NB4 (cell line): ENCODE results near the gene NPR2.
A peak's percentile ranks its signal among the peaks of the same experiment; 100 is the strongest.

Experiments used
- DNase-seq: peaks from one replicate; pipeline ENCODE4 v3.0.0; 2010; ENCODE audit warnings: low read depth
- H3K4me3 ChIP-seq: one replicate; pipeline ENCODE4 v1.5.1; 2011; ENCODE audit warnings: mild to moderate bottlenecking, low read depth, low read length, moderate library complexity
- MYC ChIP-seq: IDR thresholded peaks from 2 replicates; pipeline ENCODE4 v1.6.1; 2011; ENCODE audit warnings: low read depth, low read length
- POLR2A ChIP-seq: IDR thresholded peaks from 2 replicates; pipeline ENCODE4 v1.6.1; 2011; ENCODE audit warnings: mild to moderate bottlenecking; ENCODE audit not compliant: insufficient read length; ENCODE audit errors: extremely low read depth
- TF ChIP-seq, protein P1 (sequence below): IDR thresholded peaks from 2 replicates; pipeline ENCODE4 v1.6.1; 2011; ENCODE audit warnings: low read depth, low read length
- TF ChIP-seq, protein P2 (sequence below): IDR thresholded peaks from one replicate; pipeline ENCODE4 v1.5.1; 2012; ENCODE audit warnings: low read depth, low read length

Gene NPR2

DNA sequence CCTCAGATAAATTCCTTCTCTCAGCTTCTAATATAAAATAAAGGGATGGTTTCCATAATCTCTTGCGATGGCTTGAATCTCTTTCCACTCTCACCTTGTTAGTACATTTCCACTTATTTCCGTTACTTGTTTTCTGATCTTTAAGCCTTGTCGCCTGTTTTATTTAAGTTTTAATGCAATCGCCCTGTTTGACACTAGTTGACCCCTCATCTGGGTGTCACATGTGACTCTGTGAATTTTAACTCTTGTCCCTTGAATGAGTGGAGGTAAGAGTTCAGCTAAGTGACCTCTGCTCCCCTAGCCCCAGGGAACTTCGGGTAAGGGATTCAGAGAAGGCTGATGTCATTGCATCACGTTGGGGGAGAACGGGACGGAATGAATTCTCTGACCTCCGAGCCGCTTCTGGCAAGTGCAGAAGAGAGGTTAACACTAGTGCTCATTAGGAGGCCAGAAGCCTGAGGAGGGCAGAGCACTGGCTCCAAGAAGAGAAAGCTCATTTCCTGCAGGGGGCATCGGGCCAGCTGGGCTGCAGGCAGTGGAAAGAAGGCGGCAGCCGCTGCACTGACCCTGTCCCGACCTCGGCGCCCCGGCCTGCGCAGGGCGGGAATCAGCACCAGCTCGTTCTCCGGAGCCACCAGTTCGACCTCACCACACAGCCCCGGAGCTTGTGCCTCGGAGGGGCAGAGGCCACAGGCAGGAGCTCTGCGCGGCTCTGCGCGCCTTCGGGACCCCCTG is 22.9 kb downstream of the NPR2 start:
- DNase-seq = peak; percentile 72
- TF ChIP-seq, protein P1, sequence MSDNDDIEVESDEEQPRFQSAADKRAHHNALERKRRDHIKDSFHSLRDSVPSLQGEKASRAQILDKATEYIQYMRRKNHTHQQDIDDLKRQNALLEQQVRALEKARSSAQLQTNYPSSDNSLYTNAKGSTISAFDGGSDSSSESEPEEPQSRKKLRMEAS = no peak
- TF ChIP-seq POLR2A (no peak), MYC (no peak)
- TF ChIP-seq, protein P2, sequence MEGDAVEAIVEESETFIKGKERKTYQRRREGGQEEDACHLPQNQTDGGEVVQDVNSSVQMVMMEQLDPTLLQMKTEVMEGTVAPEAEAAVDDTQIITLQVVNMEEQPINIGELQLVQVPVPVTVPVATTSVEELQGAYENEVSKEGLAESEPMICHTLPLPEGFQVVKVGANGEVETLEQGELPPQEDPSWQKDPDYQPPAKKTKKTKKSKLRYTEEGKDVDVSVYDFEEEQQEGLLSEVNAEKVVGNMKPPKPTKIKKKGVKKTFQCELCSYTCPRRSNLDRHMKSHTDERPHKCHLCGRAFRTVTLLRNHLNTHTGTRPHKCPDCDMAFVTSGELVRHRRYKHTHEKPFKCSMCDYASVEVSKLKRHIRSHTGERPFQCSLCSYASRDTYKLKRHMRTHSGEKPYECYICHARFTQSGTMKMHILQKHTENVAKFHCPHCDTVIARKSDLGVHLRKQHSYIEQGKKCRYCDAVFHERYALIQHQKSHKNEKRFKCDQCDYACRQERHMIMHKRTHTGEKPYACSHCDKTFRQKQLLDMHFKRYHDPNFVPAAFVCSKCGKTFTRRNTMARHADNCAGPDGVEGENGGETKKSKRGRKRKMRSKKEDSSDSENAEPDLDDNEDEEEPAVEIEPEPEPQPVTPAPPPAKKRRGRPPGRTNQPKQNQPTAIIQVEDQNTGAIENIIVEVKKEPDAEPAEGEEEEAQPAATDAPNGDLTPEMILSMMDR = no peak
- peak overlapping the region; percentile 67 for H3K4me3 ChIP-seq

- peak; percentile 94 for DNase-seq
- TF ChIP-seq POLR2A = peak; percentile 55
- TF ChIP-seq, protein P1 = no peak
- H3K4me3 ChIP-seq = peak within 1 kb of the TSS; percentile 72
These were observed 23.6 kb downstream of the NPR2 start, which contains the start of gene HINT2 for GRCh38 chr9:35814841-35815543. TSS of gene HINT2 (minus strand) at chr9:35815042. CDS start at chr9:35814979, 63 bp downstream.

GRCh38 chr9:35816708-35817107 is 25.3 kb downstream of the NPR2 start:
- no peak for DNase-seq
- no peak for TF ChIP-seq POLR2A
- TF ChIP-seq, protein P1 = no peak
- TF ChIP-seq, protein P2 = no peak
- TF ChIP-seq MYC = no peak
- no peak overlapping the region for H3K4me3 ChIP-seq

DNA sequence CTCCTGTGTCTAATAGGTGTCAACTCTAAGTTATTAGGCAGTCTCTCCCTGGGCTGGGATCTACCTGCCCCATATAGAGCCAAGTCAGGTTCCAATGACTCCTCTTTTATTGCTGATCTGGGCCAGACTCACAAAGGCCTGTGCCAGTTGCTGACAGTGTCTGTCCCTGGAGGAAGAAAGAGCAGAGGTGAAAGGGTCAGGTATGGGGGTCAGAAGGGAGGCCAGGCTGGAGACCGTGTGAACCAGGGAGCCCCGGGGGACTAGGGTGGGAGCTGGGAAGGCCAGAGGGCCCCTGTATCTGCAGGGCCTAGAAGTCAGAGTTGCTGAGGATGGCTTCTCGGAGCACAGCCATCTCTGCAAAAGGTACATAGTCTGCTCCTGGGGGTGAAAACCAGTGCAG is 26.9 kb downstream of the NPR2 start:
- DNase-seq = no peak
- no peak overlapping the region for H3K4me3 ChIP-seq
- TF ChIP-seq POLR2A (no peak), MYC (no peak)
- TF ChIP-seq, protein P1 = no peak
- TF ChIP-seq, protein P2 = no peak

DNA sequence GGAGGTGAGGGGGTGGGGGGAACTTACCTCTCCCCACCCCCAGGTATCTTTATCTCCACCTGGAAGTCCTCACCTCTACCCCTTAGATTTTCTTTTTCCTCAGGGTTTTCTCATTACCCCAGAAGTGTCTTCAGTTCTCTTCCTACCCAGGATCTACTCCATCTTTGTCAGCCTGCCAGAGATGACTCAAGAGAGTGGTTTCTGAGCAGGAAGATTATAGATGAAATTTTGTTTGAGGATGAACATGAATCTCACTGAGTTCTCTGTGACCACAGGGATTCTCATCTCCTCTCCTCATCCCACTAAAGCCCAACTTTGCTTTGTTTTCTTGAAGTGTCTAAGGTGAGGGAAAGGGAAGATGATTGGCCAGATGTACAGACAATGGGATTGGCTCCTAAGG is 28.7 kb downstream of the NPR2 start:
- TF ChIP-seq MYC (no peak), POLR2A (no peak)
- TF ChIP-seq, protein P1 = no peak
- TF ChIP-seq, protein P2 = no peak
- no peak overlapping the region for H3K4me3 ChIP-seq
- DNase-seq = no peak

GRCh38 chr9:35822926-35823325 is 31.5 kb downstream of the NPR2 start:
- no peak overlapping the region for H3K4me3 ChIP-seq
- DNase-seq = no peak

More at GRCh38 chr9:35822926-35823325, 31.5 kb downstream of the NPR2 start:
- TF ChIP-seq, protein P2 = no peak
- TF ChIP-seq, protein P1 = no peak
- no peak for TF ChIP-seq POLR2A
- TF ChIP-seq MYC = no peak
